NCI-H1930 (cell line): ENCODE data around the gene ARHGEF28.

Experiments
- DNase-seq, 2 experiments: peaks; one replicate each; lab custom pipeline; 2025; lab: John Stamatoyannopoulos, UW

The ARHGEF28 gene

DNA sequence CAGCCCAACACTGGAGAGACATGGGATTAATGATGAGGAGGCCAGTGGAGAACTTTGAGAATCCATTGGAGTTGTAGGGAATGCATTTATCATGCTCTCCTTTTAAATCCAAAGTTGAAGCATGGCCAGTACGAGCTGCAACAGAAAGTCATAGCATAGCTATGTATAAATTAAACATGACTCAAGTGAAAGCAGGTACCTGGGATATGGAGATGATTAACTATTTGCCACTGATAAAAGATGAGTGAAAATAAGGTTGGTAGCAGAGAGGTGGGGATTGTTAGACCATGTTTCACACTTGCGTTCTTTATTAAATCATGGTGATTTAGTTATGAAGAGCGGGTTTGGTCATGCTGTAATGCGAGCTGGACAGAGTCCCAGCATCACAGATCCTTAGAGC, 189.6 kb downstream of the ARHGEF28 start:
- no peak for DNase-seq

GRCh38 chr5:73816656-73817420, 190.8 kb downstream of the ARHGEF28 start:
- no peak for DNase-seq

- no peak for DNase-seq
Observed at GRCh38 chr5:73818357-73818756, 192.4 kb downstream of the ARHGEF28 start.

GRCh38 chr5:73820326-73820725, 194.3 kb downstream of the ARHGEF28 start:
- DNase-seq, result no peak

GRCh38 chr5:73821003-73821402, 195.0 kb downstream of the ARHGEF28 start:
- DNase-seq, result no peak

DNA sequence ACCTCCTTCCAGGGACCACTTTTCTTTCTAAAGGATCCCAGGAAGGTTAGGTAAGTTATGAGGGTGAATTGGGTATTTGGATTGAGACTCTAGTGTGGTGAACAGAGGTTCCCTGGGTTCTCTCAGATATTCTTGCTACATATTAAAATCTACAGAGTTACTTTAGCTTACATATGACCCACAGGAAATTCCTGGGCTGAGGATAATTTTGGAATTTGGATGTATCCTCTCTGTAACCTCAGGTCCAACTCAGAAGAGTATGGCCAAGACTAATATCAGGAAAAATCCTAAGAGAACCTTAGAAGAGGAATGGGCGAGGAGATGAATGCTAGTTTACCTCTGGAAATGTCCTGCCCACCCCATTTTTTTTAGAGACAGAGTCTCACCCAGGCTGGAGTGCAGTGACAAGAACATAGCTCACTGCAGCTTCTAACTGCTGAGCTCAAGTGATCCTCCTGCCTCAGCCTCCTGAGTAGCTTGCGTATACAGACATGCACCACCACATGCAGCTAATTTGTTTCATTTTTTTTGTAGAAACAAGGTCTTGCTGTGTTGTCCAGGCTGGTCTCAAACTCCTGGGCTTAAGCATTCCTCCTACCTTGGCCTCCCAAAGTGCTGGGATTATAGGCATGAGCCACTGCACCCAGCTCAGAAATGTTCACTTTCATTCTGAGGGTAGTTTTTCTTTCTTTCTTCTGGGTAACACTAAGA, 196.4 kb downstream of the ARHGEF28 start:
- no peak for DNase-seq

GRCh38 chr5:73822989-73823339, 197.0 kb downstream of the ARHGEF28 start:
- no peak for DNase-seq

DNA sequence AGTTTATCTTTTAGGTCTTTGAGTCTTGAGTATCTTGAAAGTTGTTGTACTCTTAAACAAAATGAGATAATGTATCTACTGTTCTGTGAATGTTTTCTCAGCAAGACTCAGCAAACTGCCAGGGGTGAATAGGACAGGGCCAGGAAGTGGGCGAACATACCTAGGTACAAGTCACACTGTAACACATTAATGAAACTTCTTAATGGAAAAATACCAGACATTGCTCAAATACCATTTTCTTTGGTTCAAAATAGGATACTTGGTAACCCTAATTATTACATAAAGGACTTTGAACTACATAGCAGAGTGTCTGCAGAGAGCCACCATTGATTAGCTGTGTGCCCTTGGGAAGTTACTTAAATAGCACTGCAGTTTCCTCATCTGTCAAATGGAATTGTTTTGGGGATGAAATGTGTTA, 197.5 kb downstream of the ARHGEF28 start:
- no peak for DNase-seq

DNA sequence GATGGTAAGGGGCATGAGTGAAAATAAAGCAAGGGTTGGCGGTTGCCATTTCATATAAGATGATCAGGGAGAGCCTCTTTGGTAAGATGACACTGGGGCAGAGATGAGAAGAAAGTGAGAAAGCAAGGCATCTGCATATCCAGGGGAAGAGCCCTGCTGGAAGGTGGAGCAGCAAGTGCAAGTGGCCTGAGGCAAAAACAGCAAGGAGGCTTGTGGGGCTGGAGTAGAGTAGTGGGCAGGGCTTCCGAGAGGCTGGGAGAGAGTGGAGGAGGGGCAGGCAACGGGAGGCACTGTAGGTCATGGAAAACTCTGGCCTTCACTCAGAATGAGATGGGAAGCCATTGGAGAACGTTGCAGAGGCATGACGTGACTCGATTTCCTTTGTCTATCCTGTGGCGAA, 199.2 kb downstream of the ARHGEF28 start:
- no peak for DNase-seq

DNA sequence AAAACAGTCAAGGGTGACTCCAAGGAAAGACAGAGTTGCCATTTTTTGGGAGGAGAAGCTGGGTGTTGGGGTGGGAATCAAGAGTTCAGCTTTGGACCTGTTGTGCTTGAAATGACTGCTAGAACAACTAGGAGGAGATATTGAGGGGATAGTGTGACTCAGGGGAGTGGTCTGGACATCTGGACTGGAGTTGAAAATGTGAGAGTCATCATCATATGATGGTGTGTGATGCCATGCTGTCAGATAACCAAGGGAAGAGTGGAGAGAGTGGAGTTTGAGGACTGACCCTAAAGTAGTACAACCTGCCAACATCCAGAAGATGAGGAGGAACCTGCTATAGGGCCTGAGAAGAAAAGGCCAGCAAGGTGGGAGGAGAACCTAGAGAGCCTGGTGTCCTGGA, 199.7 kb downstream of the ARHGEF28 start:
- DNase-seq, result no peak

GRCh38 chr5:73826301-73827105, 200.5 kb downstream of the ARHGEF28 start:
- DNase-seq, result no peak

GRCh38 chr5:73827106-73827450, 201.1 kb downstream of the ARHGEF28 start:
- DNase-seq, result no peak

- no peak for DNase-seq
Observed at GRCh38 chr5:73828465-73828864, 202.5 kb downstream of the ARHGEF28 start.

GRCh38 chr5:73830646-73831045, 204.7 kb downstream of the ARHGEF28 start:
- no peak for DNase-seq

DNA sequence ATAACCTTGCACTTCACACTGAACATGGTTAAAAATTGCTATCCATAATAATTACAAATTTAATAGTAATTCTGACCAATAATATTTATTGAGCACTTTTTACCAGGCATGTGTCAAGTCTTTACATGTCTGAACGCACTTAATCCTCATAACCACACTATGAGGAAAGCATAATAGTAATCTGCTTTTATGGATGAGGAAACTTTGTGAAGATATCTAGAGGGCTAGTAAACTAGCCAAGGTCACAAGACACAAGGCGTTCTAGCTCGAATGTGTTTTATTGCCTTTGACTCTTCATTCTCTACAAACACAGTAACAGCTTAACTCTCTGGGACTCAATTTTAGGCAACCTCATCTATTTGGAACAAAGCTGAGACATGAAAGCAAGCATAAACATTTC, 205.1 kb downstream of the ARHGEF28 start:
- no peak for DNase-seq

DNA sequence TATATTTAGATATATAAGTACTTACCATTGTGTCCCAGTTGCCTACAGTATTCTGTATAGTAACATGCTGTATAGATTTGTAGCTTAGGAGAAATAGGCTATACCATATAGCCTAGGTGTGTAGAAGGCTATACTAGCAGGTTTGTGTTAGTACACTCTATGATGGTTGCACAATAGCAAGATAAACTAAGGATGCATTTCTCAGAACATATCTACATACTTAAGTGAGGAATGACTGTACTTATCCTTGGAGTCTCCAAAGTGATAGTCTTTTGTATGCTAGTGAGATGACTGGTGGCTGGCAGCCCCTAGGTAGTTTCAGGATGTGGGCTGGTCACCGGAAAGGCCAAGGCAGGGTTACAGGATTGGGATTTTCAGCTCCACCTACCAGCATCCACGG, 208.7 kb downstream of the ARHGEF28 start:
- no peak for DNase-seq

DNA sequence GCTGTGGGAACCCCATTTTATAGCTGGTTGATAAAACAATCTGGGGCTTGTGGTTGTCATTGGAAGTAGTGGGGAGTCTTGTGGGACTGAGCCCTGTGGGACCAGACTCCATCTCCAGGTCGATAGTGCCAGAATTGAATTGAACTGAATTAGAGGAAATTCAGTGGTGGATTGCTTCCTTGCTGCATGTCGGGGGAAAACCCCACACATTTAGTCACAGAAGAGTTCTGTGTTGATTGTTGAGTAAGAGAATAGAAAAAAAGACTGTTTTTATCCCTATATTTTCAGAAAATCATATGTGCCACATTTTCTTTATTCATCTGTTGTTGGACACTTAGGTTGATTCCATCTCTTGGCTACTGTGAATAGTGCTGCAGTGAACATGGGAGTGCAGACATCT, 209.7 kb downstream of the ARHGEF28 start:
- no peak for DNase-seq

GRCh38 chr5:73836607-73837006, 210.6 kb downstream of the ARHGEF28 start:
- no peak for DNase-seq

DNA sequence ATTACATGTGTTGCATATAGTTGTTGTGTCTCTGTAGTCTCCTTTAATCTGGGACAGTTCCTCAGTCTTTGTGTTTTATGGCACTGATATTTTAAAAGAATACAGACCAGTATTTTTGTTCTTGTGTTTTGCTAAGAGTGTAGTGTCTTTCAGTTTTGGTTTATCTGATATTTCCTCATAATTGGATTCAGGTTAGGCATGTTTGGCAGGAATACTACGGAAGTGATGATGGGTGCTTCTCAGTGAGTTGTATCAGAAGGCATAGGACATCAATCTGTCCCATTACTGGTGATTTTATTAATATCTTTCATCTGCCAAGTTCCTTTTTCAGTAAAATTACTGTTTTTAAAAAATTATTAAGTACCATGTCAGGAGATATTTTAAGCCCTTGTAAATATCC, 212.9 kb downstream of the ARHGEF28 start:
- no peak for DNase-seq

- DNase-seq, result no peak
Observed at GRCh38 chr5:73841641-73842040, 215.6 kb downstream of the ARHGEF28 start.

DNA sequence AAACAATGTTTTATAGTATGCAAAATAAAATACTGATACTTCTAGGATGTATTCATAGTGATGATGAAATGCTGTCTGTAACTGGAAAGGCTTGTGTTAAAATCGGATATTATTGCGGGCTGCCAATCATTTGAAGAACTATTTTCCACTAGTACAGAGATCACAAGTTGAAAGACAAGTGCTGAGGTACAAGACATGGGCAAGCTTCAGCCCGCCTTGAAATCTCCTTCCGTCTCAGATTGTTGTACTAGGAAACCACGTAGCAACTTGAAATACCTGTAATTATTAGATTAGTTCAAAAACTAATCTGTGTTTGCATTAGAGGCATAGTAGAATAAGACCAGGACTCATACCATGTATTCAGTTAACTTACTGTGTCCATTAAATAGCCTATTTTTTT, 218.2 kb downstream of the ARHGEF28 start:
- no peak for DNase-seq

GRCh38 chr5:73851471-73852181, 225.6 kb downstream of the ARHGEF28 start:
- DNase-seq, result no peak
